Astrocyte (in vitro differentiated cells and primary cell): Measurements from ENCODE around the gene PCGF3. TPM values are rescaled to one million over a fixed set of nuclear protein-coding genes. Genes with fewer than 3 reads are reported as not detected.
A peak's percentile ranks its signal among the peaks of the same experiment; 100 is the strongest.

Experiments used
- DNase-seq: peaks from one replicate; pipeline ENCODE4 v3.0.0-alpha.2; 2010; ENCODE audit warnings: low read depth
- FAIRE-seq: peaks from 2 replicates; lab custom pipeline; 2011; peaks lifted over from hg19 to GRCh38; lab: Jason Lieb, UNC
- H2AFZ ChIP-seq: 2 replicates; pipeline ENCODE4 v1.6.0; 2012; ENCODE audit warnings: low read depth, low read length, inconsistent platforms
- H3K27ac ChIP-seq: 2 replicates; pipeline ENCODE4 v1.5.1; 2011; ENCODE audit warnings: low read depth, low read length, inconsistent platforms
- H3K27me3 ChIP-seq: 2 replicates; pipeline ENCODE4 v1.6.0; 2011; ENCODE audit warnings: low read length, inconsistent platforms; ENCODE audit not compliant: insufficient read depth
- H3K36me3 ChIP-seq: 2 replicates; pipeline ENCODE4 v1.5.1; 2011; ENCODE audit warnings: low read length, inconsistent platforms; ENCODE audit not compliant: insufficient read depth
- H3K4me1 ChIP-seq: 2 replicates; pipeline ENCODE4 v1.5.1; 2011; ENCODE audit warnings: low read length, inconsistent platforms; ENCODE audit not compliant: insufficient read depth
- H3K4me2 ChIP-seq: 2 replicates; pipeline ENCODE4 v1.6.0; 2012; ENCODE audit warnings: low read length, inconsistent platforms
- H3K4me3 ChIP-seq: 2 replicates; pipeline ENCODE4 v1.5.1; 2011; ENCODE audit warnings: low read depth, mild to moderate bottlenecking, low read length, inconsistent platforms; ENCODE audit not compliant: insufficient read depth
- H3K79me2 ChIP-seq: 2 replicates; pipeline ENCODE4 v1.6.0; 2012; ENCODE audit warnings: mild to moderate bottlenecking, low read length, inconsistent platforms; ENCODE audit not compliant: insufficient read depth
- H3K9ac ChIP-seq: 2 replicates; pipeline ENCODE4 v1.6.0; 2012; ENCODE audit warnings: mild to moderate bottlenecking, low read length, inconsistent platforms
- H3K9me3 ChIP-seq: 2 replicates; pipeline ENCODE4 v1.5.1; 2012; ENCODE audit warnings: low read depth, mild to moderate bottlenecking, low read length, inconsistent platforms; ENCODE audit not compliant: insufficient read depth
- H4K20me1 ChIP-seq: 2 replicates; pipeline ENCODE4 v1.6.0; 2012; ENCODE audit warnings: low read length, inconsistent platforms; ENCODE audit not compliant: insufficient read depth
- H3K27ac Mint-ChIP-seq: one replicate; pipeline ENCODE4 v1.8.0; 2021; ENCODE audit warnings: mild to moderate bottlenecking, mixed read lengths; ENCODE audit not compliant: unreplicated experiment
- H3K27me3 Mint-ChIP-seq: one replicate; pipeline ENCODE4 v1.8.0; 2021; ENCODE audit warnings: low read depth, mixed read lengths; ENCODE audit not compliant: unreplicated experiment
- H3K36me3 Mint-ChIP-seq: one replicate; pipeline ENCODE4 v1.8.0; 2021; ENCODE audit warnings: low read depth, mixed read lengths; ENCODE audit not compliant: unreplicated experiment
- H3K4me1 Mint-ChIP-seq: one replicate; pipeline ENCODE4 v1.8.0; 2021; ENCODE audit warnings: low read depth, mixed read lengths; ENCODE audit not compliant: unreplicated experiment
- H3K4me3 Mint-ChIP-seq: one replicate; pipeline ENCODE4 v1.8.0; 2021; ENCODE audit warnings: mild to moderate bottlenecking, moderate library complexity, mixed read lengths; ENCODE audit not compliant: unreplicated experiment
- H3K9me3 Mint-ChIP-seq: one replicate; pipeline ENCODE4 v1.8.0; 2021; ENCODE audit warnings: mild to moderate bottlenecking, mixed read lengths; ENCODE audit not compliant: unreplicated experiment
- EZH2 ChIP-seq: IDR thresholded peaks from 2 replicates; pipeline ENCODE4 v1.6.1; 2012; ENCODE audit warnings: mild to moderate bottlenecking, low read length, inconsistent platforms; ENCODE audit not compliant: insufficient read depth
- total RNA-seq: library from RNA; stranded (reverse); gene quantifications from 2 replicates; pipeline ENCODE4 v1.2.1, GENCODE V29; 2021
- TF ChIP-seq, protein P1 (sequence below): IDR thresholded peaks from 2 replicates; pipeline ENCODE4 v1.5.1; 2011; ENCODE audit warnings: low read depth, mild to moderate bottlenecking, inconsistent platforms, low read length, moderate library complexity; ENCODE audit not compliant: insufficient read depth

PCGF3 gene
- total RNA-seq, 1 donor from 2014 or later, result 65.7 TPM

DNA sequence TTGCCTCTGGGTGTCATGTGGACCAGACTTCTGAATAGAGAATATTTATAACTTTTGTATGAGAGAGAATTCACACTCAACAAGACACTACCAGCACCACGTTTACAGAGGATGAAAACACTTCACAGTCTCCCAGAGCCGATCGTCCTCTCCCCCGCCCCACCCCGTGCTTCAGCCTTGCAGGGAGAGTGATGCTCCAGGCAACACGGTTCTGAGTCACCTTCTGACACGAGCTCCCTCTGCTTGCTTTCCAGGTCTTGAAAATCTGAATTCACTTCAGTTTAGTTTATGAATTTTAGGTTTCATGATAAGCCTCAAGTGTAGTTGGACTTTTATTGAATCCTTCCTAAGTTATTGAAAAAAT is 60.5 kb downstream of the PCGF3 start:
- Histone ChIP-seq H3K4me2 (no peak overlapping the region), H3K4me1 (peaks cover 12% of the 10 kb centered on the region), H2AFZ (no peak overlapping the region), H3K79me2 (peaks cover 50% of the 10 kb centered on the region), H3K27ac (peak overlapping the region; percentile 25), H3K4me3 (no peak overlapping the region), H4K20me1 (peaks cover 97% of the 10 kb centered on the region), H3K9ac (no peak overlapping the region), H3K27me3 (no peaks in the 10 kb centered on the region), H3K9me3 (no peaks in the 10 kb centered on the region), H3K36me3 (peaks cover 29% of the 10 kb centered on the region)
- H3K4me1 Mint-ChIP-seq, result peaks cover 31% of the 10 kb centered on the region
- no peaks in the 10 kb centered on the region for H3K27me3 Mint-ChIP-seq
- H3K27ac Mint-ChIP-seq, result peak overlapping the region; percentile 86
- DNase-seq (peak; percentile 46), FAIRE-seq (no peak)
- H3K36me3 Mint-ChIP-seq, result peaks cover 14% of the 10 kb centered on the region
- TF ChIP-seq, protein P1, sequence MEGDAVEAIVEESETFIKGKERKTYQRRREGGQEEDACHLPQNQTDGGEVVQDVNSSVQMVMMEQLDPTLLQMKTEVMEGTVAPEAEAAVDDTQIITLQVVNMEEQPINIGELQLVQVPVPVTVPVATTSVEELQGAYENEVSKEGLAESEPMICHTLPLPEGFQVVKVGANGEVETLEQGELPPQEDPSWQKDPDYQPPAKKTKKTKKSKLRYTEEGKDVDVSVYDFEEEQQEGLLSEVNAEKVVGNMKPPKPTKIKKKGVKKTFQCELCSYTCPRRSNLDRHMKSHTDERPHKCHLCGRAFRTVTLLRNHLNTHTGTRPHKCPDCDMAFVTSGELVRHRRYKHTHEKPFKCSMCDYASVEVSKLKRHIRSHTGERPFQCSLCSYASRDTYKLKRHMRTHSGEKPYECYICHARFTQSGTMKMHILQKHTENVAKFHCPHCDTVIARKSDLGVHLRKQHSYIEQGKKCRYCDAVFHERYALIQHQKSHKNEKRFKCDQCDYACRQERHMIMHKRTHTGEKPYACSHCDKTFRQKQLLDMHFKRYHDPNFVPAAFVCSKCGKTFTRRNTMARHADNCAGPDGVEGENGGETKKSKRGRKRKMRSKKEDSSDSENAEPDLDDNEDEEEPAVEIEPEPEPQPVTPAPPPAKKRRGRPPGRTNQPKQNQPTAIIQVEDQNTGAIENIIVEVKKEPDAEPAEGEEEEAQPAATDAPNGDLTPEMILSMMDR, result no peak
- TF ChIP-seq EZH2, result no peak
- peak overlapping the region; percentile 12 for H3K4me3 Mint-ChIP-seq
- H3K9me3 Mint-ChIP-seq, result no peaks in the 10 kb centered on the region

GRCh38 chr4:766559-767283 is 61.1 kb downstream of the PCGF3 start:
- Mint-ChIP-seq H3K27me3 (no peaks in the 10 kb centered on the region), H3K4me3 (no peak overlapping the region), H3K27ac (peak overlapping the region; percentile 84), H3K9me3 (no peaks in the 10 kb centered on the region), H3K4me1 (peaks cover 32% of the 10 kb centered on the region), H3K36me3 (peaks cover 11% of the 10 kb centered on the region)
- DNase-seq (no peak), FAIRE-seq (no peak)
- no peaks in the 10 kb centered on the region for H3K27me3 ChIP-seq
- H3K9me3 ChIP-seq, result no peaks in the 10 kb centered on the region
- H3K9ac ChIP-seq, result no peak overlapping the region
- peaks cover 56% of the 10 kb centered on the region for H3K79me2 ChIP-seq
- peaks cover 97% of the 10 kb centered on the region for H4K20me1 ChIP-seq
- no peak overlapping the region for H2AFZ ChIP-seq
- H3K36me3 ChIP-seq, result peaks cover 30% of the 10 kb centered on the region
- H3K4me3 ChIP-seq, result no peak overlapping the region
- H3K4me2 ChIP-seq, result no peak overlapping the region
- H3K27ac ChIP-seq, result peak overlapping the region; percentile 25
- TF ChIP-seq, protein P1, result no peak
- TF ChIP-seq EZH2, result no peak
- peaks cover 12% of the 10 kb centered on the region for H3K4me1 ChIP-seq

GRCh38 chr4:768076-768475 is 62.4 kb downstream of the PCGF3 start:
- H4K20me1 ChIP-seq, result peaks cover 98% of the 10 kb centered on the region
- TF ChIP-seq EZH2, result no peak
- TF ChIP-seq, protein P1, result no peak
- Mint-ChIP-seq H3K27ac (no peak overlapping the region), H3K9me3 (no peaks in the 10 kb centered on the region), H3K36me3 (peaks cover 9% of the 10 kb centered on the region), H3K27me3 (no peaks in the 10 kb centered on the region), H3K4me3 (no peak overlapping the region), H3K4me1 (peaks cover 37% of the 10 kb centered on the region)
- no peak overlapping the region for H3K27ac ChIP-seq
- H3K4me2 ChIP-seq, result no peak overlapping the region
- H3K4me3 ChIP-seq, result no peak overlapping the region
- peaks cover 30% of the 10 kb centered on the region for H3K36me3 ChIP-seq
- peaks cover 11% of the 10 kb centered on the region for H3K4me1 ChIP-seq
- no peak overlapping the region for H2AFZ ChIP-seq
- no peak for DNase-seq
- no peak for FAIRE-seq
- H3K9me3 ChIP-seq, result no peaks in the 10 kb centered on the region
- H3K27me3 ChIP-seq, result no peaks in the 10 kb centered on the region
- peaks cover 65% of the 10 kb centered on the region for H3K79me2 ChIP-seq
- H3K9ac ChIP-seq, result no peak overlapping the region
